ENCODE results near the gene EXOC6B.
"Not testable (repeated sequence)": the region's sequence is repeated elsewhere in the genome, so short reads cannot be mapped to it uniquely, and the experiment has no call there.

Gene EXOC6B

DNA sequence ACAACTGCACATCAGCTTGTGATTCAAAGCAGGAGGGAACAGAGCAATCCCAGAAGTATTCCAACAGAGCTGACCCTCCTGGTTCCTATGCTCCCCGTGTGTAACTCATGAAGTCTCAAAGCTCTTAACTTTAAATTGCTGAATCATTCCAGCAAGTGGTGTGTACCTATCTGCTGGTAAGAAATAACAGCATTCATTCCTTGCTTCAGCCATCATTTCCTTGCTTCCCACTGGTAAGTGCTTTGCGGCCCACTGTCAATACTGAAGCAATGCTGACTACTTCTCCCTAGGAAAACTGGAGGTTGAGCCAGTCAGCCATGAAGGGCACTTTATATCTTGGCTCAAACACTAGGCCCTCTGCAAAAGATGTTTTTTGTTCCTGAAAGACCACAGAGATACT, 222.4 kb downstream of the EXOC6B start:
- no peak for DNase-seq (ENCODE audit: low spot score)

DNA sequence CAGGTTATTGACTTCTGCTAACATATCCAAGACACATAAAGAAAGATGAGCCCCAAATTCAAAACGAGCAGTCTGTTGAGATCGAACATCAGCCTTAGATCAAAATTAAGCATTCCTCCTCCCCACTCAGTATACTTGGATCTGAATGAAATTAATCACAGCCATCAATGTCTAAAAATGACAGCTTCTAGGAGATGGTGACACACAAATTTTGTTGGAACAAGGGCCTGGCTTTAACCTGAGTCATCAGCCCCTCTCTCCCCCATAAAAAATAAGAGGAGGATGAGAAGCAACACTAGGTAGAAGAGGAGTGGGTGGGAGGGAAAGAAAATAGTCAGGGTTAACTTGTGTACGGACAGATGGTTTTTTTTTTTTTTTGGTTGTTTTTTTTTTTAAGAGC, 223.1 kb downstream of the EXOC6B start:
- DNase-seq (ENCODE audit: low spot score) = no peak

GRCh38 chr2:72602095-72602494, 223.7 kb downstream of the EXOC6B start:
- no peak for DNase-seq (ENCODE audit: low spot score)

- DNase-seq (ENCODE audit: low spot score) = not testable (repeated sequence)
Measured at GRCh38 chr2:72583836-72584235, 242.0 kb downstream of the EXOC6B start.

DNA sequence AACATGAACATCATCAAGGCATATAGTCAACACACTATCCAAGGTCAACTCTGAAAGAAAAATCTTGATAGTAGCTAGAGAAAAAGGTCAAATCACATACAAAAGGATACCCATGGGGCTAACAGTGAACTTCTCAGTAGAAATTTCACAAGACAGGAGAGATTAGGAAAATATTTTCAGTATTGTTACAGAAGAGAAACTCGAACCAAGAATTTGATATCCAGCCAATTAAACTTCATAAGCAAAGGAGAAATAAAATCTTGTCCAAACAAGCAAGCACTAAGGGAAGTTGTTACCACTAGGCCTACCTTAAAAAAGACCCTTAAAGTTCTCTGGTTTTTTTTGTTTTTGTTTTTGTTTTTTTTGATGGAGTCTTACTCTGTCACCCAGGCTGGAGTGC, 242.5 kb downstream of the EXOC6B start:
- no peak for DNase-seq (ENCODE audit: low spot score)

- no peak for DNase-seq (ENCODE audit: low spot score)
Measured at GRCh38 chr2:72581560-72582181, 244.2 kb downstream of the EXOC6B start.

- no peak for DNase-seq (ENCODE audit: low spot score)
Measured at GRCh38 chr2:72579591-72580180, 246.1 kb downstream of the EXOC6B start.

- no peak for DNase-seq (ENCODE audit: low spot score)
Measured at GRCh38 chr2:72576861-72577260, 249.0 kb downstream of the EXOC6B start.

- no peak for DNase-seq (ENCODE audit: low spot score)
Measured at GRCh38 chr2:72576459-72576858, 249.4 kb downstream of the EXOC6B start.

GRCh38 chr2:72574886-72575285, 250.9 kb downstream of the EXOC6B start:
- DNase-seq (ENCODE audit: low spot score) = no peak

DNA sequence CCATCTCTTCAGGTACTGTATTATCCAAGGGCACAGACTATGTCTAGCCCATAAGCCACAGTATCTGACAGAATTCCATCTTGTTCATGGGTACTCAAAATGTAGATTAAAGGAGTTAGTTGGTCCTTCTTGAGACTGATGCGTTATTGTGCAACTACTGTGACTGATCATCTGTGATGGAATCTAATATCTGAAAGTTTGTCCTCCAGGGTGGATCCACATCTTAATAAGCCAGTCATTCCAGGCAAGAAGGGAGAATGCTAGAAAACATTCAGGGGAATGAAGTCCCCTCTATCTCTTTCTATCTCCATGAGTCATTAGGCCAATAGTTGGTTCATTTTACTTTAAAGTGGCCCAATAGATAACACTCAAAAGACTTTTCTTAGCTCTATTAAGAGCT, 252.6 kb downstream of the EXOC6B start:
- no peak for DNase-seq (ENCODE audit: low spot score)

DNA sequence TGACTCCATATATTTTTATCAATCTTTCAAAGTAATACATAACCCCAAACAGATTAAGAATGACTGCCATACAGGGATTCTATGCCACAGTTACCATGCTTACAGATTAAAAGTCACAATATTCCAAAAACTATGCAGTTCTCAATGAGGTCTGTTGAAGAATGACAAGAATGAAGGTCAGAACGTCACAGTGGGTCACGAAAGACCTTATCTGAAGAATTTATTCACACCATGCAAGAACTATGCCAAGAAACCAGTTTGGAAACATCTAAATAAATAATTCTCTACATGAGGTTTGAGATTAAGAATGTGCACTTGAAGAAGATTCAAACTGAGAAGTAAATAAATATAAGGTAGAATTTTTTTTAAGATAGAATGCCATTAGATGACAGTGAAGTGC, 253.3 kb downstream of the EXOC6B start:
- no peak for DNase-seq (ENCODE audit: low spot score)

DNA sequence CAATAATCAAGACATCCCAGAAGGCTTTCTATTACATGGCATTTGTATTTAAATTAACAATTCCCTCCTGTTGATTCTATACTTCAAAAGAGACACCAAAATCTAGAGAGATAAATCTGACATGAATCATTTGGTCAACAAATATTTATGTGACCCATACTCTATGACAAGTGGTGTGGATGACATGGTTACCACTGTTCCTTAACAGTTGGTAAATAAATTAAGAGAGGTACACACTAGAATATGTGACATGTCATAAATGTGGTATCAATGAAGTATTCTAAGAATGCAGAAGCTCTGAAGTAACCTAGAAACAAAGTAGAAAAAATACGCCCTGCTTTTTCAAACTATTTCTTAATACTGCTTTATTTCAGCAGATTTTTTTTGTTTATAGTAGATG, 255.4 kb downstream of the EXOC6B start:
- no peak for DNase-seq (ENCODE audit: low spot score)

DNA sequence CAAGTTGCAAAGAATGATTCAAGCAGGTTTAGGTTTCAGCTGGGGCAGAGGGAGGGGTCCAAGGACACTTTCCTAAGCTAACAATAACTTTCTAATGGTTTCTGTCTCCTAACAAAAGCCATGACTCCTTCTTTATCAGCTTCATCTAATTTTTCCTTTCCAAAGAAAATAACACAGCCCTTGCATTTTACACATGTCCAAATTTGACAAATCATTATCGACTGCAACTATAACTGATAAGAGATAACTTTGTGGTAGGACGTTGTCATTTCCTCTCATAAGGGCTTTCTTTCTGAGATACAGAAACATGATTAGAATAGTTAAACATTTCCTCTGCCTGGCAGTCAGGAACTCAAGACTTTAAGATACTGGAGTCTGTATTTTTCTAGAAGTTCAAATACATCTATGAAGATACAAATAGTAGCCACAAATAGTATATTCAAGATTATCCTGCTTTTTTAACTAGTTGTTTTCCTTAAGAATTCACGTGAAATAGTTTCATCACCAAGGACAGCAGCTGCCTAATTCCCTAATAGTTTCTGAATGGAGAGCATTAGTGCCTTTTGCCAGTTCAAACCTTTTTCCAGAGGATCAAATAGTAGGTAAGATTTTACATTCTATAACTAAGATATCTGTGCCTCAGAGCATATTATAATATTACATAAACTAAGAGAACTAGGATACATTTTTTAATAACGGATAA, 263.2 kb downstream of the EXOC6B start:
- no peak for DNase-seq (ENCODE audit: low spot score)

- DNase-seq (ENCODE audit: low spot score) = no peak
Measured at GRCh38 chr2:72561621-72562318, 264.1 kb downstream of the EXOC6B start.

DNA sequence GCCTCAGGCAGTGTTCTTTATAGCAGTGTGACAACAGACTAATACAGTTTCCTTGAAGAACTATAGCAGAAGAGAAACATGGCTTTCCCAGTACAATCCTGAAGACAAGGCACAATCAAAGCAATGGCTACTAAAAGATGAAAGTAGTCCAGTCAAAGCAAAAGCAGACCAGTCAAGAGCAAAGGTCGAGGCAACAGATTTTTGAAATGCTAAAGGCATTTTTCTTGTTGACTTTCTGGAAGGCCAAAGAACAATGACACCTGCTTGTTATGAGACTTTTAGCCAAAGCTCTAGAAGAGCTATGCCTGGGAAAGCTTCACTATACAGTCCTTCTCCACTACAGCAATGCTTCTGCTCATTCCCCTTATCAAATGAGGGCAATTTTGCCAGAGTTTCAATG, 269.9 kb downstream of the EXOC6B start:
- no peak for DNase-seq (ENCODE audit: low spot score)

DNA sequence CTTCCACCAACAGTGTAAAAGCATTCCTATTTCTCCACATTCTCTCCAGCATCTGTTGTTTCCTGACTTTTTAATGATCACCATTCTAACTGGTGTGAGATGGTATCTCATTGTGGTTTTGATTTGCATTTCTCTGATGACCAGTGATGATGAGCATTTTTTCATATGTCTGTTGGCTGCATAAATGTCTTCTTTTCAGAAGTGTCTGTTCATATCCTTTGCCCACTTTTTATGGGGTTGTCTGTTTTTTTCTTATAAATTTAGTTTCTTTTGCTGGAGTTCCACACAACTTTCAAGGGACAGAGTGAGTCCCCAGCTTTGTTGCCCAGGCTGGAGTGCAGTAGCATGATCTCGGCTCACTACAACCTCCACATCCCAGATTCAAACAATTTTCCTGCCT, 270.5 kb downstream of the EXOC6B start:
- not testable (repeated sequence) for DNase-seq (ENCODE audit: low spot score)

DNA sequence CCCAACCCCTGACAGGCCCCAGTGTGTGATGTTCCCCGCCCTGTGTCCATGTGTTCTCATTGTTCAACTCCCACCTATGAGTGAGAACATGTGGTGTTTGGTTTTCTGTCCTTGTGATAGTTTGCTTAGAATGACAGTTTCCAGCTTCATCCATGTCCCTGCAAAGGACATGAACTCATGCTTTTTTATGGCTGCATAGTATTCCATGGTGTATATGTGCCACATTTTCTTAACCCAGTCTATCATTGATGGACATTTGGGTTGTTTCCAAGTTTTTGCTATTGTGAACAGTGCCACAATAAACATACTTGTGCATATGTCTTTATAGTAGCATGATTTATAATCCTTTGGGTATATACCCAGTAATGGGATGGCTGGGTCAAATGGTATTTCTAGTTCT, 270.9 kb downstream of the EXOC6B start:
- not testable (repeated sequence) for DNase-seq (ENCODE audit: low spot score)

DNA sequence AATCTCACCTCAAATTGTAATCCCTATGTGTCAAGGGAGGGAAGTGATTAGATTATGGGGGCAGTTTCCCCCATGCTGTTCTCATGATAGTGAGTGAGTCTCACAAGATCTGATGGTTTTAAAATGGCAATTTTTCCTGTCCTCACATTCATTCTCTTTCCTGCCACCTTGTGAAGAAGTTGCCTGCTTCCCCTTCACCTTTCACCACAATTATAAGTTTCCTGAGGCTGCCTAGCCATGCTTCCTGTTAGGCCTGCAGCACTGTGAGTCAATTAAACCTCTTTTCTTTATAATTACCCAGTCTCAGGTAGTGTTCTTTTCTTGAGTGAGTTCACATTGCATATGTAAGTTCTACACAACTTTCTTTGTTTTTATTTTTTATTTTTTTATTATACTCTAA, 271.5 kb downstream of the EXOC6B start:
- no peak for DNase-seq (ENCODE audit: low spot score)

GRCh38 chr2:72548081-72548764, 277.6 kb downstream of the EXOC6B start:
- DNase-seq (ENCODE audit: low spot score) = peak; percentile 55

- DNase-seq (ENCODE audit: low spot score) = no peak
Measured at GRCh38 chr2:72545790-72546189, 280.0 kb downstream of the EXOC6B start.

DNA sequence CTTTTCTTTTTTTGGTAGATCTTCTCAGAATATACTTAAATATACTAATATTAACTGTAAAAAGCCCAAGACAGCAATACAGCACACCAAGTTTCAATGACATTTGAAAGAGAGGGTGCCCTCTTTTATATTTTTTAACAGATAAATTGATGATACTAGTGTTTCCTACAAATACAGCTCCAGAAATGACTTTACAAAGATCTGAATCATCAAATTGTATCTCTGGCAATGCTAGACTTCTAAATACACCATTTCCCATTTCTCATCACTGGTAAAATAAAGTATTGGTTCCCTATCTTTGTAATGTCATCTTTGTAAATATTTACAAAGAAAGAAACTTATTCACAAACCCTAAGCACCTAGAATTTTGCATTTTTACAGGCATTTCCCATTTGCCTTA, 281.3 kb downstream of the EXOC6B start:
- no peak for DNase-seq (ENCODE audit: low spot score)

Measured in HuH-7 (cell line).